Neutrophil (primary cell): ENCODE measurements around the gene RNPS1.

Experiments
- H3K27ac ChIP-seq: fragments of 200-600 bp; sonication (generic); 2 replicates; pipeline ENCODE4 v1.5.1; 2016; ENCODE audit warnings: mild to moderate bottlenecking, moderate library complexity
- H3K27me3 ChIP-seq: fragments of 200-600 bp; sonication (generic); 2 replicates; pipeline ENCODE4 v1.6.0; 2016; ENCODE audit warnings: mild to moderate bottlenecking
- H3K36me3 ChIP-seq: fragments of 200-600 bp; sonication (generic); 2 replicates; pipeline ENCODE4 v1.5.1; 2017
- H3K4me1 ChIP-seq, 2 experiments: fragments of 200-600 bp in 1 of 2; sonication (generic) in 1 of 2; 1 replicate in 1 of 2; 2 replicates in 1 of 2; pipeline versions ENCODE4 v1.5.1 to v1.6.1; 2013 to 2016; ENCODE audit warnings: low read depth in 1 of 2, low read length in 1 of 2, mild to moderate bottlenecking in 1 of 2, moderate library complexity in 1 of 2; ENCODE audit not compliant: control insufficient read depth in 1 of 2, insufficient read depth in 1 of 2
- H3K4me3 ChIP-seq, 2 experiments: fragments of 200-600 bp in 1 of 2; sonication (generic) in 1 of 2; 1 replicate in 1 of 2; 2 replicates in 1 of 2; pipeline ENCODE4 v1.5.1; 2013 to 2016; ENCODE audit warnings: low read depth in 1 of 2, low read length in 1 of 2, mild to moderate bottlenecking in 1 of 2, moderate library complexity in 1 of 2
- H3K9me3 ChIP-seq: fragments of 200-600 bp; sonication (generic); 2 replicates; pipeline ENCODE4 v1.5.1; 2016
- TF ChIP-seq, protein P1 (sequence below): fragments of 200-600 bp; sonication (generic); IDR thresholded peaks from 2 replicates; pipeline ENCODE4 v1.5.1; 2016; ENCODE audit warnings: antibody characterized with exemption

RNPS1 gene

DNA sequence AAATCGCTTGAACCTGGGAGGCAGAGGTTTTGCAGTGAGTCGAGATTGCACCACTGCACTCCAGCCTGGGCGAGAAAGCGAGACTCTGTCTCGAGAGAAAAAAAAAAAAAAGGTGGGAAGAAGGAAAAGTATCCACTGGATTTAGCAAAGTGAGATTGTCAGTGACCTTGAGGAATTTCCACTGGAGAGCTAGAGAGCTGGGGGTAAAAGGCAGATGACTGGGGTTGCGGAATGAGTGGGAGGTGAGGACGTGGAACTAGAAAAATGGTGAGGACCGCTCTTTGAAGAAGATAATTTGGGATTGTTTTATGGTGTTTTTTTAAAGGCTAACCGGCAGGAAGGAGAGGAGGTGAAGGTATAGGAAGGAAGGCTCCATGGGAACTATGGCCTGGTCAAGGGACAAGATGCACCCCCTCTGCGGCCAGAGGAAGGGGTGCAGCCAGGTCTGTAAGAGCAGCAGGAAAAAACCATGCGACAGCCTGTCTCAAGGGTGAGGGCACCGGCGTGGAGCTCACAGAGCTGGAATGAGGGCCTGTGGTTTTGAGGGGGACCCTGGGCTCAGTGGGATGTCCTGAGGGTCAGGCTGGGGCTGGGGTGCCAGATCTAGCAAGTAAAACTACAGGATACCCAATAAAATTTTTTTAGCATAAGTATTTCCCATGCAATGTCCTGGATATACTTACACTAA, 63.4 kb downstream of the RNPS1 start:
- H3K9me3 ChIP-seq: no peaks in the 10 kb centered on the region
- peaks cover 16% of the 10 kb centered on the region for H3K36me3 ChIP-seq
- H3K4me1 ChIP-seq: peaks cover 25 to 27% of the 10 kb centered on the region in 2 experiments
- peaks cover 24% of the 10 kb centered on the region for H3K27me3 ChIP-seq
- H3K27ac ChIP-seq: peak overlapping the region; percentile 88
- H3K4me3 ChIP-seq: peak overlapping the region; percentile 95 to 100
- TF ChIP-seq, protein P1, sequence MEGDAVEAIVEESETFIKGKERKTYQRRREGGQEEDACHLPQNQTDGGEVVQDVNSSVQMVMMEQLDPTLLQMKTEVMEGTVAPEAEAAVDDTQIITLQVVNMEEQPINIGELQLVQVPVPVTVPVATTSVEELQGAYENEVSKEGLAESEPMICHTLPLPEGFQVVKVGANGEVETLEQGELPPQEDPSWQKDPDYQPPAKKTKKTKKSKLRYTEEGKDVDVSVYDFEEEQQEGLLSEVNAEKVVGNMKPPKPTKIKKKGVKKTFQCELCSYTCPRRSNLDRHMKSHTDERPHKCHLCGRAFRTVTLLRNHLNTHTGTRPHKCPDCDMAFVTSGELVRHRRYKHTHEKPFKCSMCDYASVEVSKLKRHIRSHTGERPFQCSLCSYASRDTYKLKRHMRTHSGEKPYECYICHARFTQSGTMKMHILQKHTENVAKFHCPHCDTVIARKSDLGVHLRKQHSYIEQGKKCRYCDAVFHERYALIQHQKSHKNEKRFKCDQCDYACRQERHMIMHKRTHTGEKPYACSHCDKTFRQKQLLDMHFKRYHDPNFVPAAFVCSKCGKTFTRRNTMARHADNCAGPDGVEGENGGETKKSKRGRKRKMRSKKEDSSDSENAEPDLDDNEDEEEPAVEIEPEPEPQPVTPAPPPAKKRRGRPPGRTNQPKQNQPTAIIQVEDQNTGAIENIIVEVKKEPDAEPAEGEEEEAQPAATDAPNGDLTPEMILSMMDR: no peak
